C4-2B (cell line): ENCODE results near the gene LYPD6.

ENCODE experiments used
- H3K27ac ChIP-seq: fragments of 450-650 bp; 2 replicates; pipeline ENCODE4 v1.5.1; 2017
- CTCF ChIP-seq: fragments of 450-650 bp; conservative IDR thresholded peaks from 2 replicates; pipeline ENCODE4 v1.5.1; 2017; ENCODE audit warnings: mild to moderate bottlenecking
- ZFX ChIP-seq: fragments of 450-650 bp; IDR thresholded peaks from 2 replicates; pipeline ENCODE4 v1.6.1; 2017

The LYPD6 gene

GRCh38 chr2:149330127-149331022 is at the start of gene LYPD6:
Gene LYPD6, plus strand, starts transcription at chr2:149330587. Its CDS starts 107,122 bp downstream, at chr2:149437709.
- H3K27ac ChIP-seq: peak within 1 kb of the TSS; percentile 79

GRCh38 chr2:149281441-149281840 is 48.9 kb upstream of the LYPD6 start:
- TF ChIP-seq ZFX (no peak), CTCF (no peak)
- no peak overlapping the region for H3K27ac ChIP-seq

More at GRCh38 chr2:149330127-149331022, at the start of gene LYPD6:
- peak; percentile 22; the same call in 1 of the 2 replicates for TF ChIP-seq ZFX
- no peak for TF ChIP-seq CTCF

GRCh38 chr2:149290662-149291061 is 39.7 kb upstream of the LYPD6 start:
- no peak for TF ChIP-seq ZFX
- TF ChIP-seq CTCF: no peak
- no peak overlapping the region for H3K27ac ChIP-seq

- H3K27ac ChIP-seq: no peak overlapping the region
- TF ChIP-seq ZFX: no peak
- no peak for TF ChIP-seq CTCF
Observed at GRCh38 chr2:149291881-149292280, 38.5 kb upstream of the LYPD6 start.

GRCh38 chr2:149296031-149296430 is 34.4 kb upstream of the LYPD6 start:
- no peak overlapping the region for H3K27ac ChIP-seq

GRCh38 chr2:149307014-149307413 is 23.4 kb upstream of the LYPD6 start:
- TF ChIP-seq ZFX (no peak), CTCF (no peak)

More at GRCh38 chr2:149296031-149296430, 34.4 kb upstream of the LYPD6 start:
- no peak for TF ChIP-seq CTCF
- TF ChIP-seq ZFX: no peak

GRCh38 chr2:149310349-149310748 is 20.0 kb upstream of the LYPD6 start:
- H3K27ac ChIP-seq: no peak overlapping the region
- TF ChIP-seq CTCF: no peak
- TF ChIP-seq ZFX: no peak

More at GRCh38 chr2:149307014-149307413, 23.4 kb upstream of the LYPD6 start:
- no peak overlapping the region for H3K27ac ChIP-seq
